ENCODE data around the gene NBAS. TPM values are rescaled to one million over a fixed set of nuclear protein-coding genes. Genes with fewer than 3 reads are reported as not detected.

Gene NBAS
- total RNA-seq, 1 experiment from 2014 or later: 44.2 TPM

DNA sequence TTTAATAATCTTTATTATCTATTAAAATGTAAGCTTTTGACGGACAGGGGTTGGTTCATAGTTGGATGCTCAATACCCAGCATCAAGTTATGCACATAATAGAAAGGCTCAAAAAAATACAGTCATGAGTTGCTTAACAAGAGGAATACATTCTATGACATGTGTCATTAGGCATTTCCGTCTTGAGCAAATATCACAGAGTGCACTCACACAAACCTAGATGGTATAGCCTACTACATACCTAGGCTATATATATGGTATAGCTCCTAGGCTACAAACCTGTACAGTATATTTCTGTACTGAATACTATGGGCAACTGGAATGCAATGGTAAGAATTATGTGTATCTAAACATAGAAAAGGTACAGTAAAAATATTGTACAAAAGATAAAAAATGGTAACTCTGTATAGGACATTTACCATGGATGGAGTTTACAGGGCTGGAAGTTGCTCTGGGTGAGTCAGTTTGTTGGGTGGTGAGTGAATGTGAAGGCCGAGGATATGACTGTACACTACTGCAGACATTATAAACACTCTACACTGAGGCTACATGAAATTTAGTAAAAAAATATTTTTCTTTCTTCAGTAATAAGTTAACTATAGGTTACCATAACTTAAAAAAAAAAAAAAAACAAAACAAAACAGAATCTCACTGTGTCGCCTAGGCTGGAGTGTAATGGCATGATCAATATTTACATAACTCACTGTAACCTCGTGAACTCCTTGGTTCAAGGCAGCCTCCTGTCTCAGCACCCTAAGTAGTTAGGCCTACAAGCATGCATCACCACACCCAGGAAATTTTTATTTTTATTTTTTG lies 201.2 kb downstream of the NBAS start:
- no peak overlapping the region for H3K4me3 ChIP-seq
- H3K27me3 ChIP-seq: no peaks in the 10 kb centered on the region
- 0 out of 2 replicates have a peak, but pooled peaks cover 4% of the 10 kb centered on the region for H3K4me1 ChIP-seq
- DNase-seq: no peak
- H3K36me3 ChIP-seq: peaks cover 2% of the 10 kb centered on the region; the same call in 1 of the 2 replicates
- no peak overlapping the region for H3K27ac ChIP-seq
- H3K9me3 ChIP-seq (replicated peaks): no peaks in the 10 kb centered on the region; the same call in 1 of the 2 replicates

GRCh38 chr2:15357922-15358321 lies 203.2 kb downstream of the NBAS start:
- 0 out of 2 replicates have a peak, but pooled peaks cover 4% of the 10 kb centered on the region for H3K4me1 ChIP-seq
- H3K36me3 ChIP-seq: peaks cover 2% of the 10 kb centered on the region; the same call in 1 of the 2 replicates
- no peaks in the 10 kb centered on the region for H3K27me3 ChIP-seq
- DNase-seq: no peak
- no peak overlapping the region for H3K27ac ChIP-seq
- no peaks in the 10 kb centered on the region; the same call in 1 of the 2 replicates for H3K9me3 ChIP-seq (replicated peaks)
- H3K4me3 ChIP-seq: no peak overlapping the region

GRCh38 chr2:15357186-15357585 lies 203.9 kb downstream of the NBAS start:
- Histone ChIP-seq H3K4me1 (0 out of 2 replicates have a peak, but pooled peaks cover 4% of the 10 kb centered on the region), H3K4me3 (no peak overlapping the region), H3K9me3 (replicated peaks) (no peaks in the 10 kb centered on the region; the same call in 1 of the 2 replicates), H3K36me3 (peaks cover 2% of the 10 kb centered on the region; the same call in 1 of the 2 replicates), H3K27ac (no peak overlapping the region), H3K27me3 (no peaks in the 10 kb centered on the region)
- DNase-seq: no peak

- no peaks in the 10 kb centered on the region; the same call in 1 of the 2 replicates for H3K9me3 ChIP-seq (replicated peaks)
- H3K27me3 ChIP-seq: no peaks in the 10 kb centered on the region
- no peak overlapping the region for H3K4me3 ChIP-seq
- H3K27ac ChIP-seq: no peak overlapping the region
- H3K4me1 ChIP-seq: 0 out of 2 replicates have a peak, but pooled peaks cover 4% of the 10 kb centered on the region
- H3K36me3 ChIP-seq: peaks cover 2% of the 10 kb centered on the region
- DNase-seq: peak in 1 of 2 experiments; percentile 21
Measured at GRCh38 chr2:15355386-15355785, 205.7 kb downstream of the NBAS start.

- 0 out of 2 replicates have a peak, but pooled peaks cover 4% of the 10 kb centered on the region for H3K4me1 ChIP-seq
- peaks cover 2% of the 10 kb centered on the region for H3K36me3 ChIP-seq
- peak in 1 of 2 experiments; percentile 11 for DNase-seq
Measured at GRCh38 chr2:15354596-15355366, 206.4 kb downstream of the NBAS start.

DNA sequence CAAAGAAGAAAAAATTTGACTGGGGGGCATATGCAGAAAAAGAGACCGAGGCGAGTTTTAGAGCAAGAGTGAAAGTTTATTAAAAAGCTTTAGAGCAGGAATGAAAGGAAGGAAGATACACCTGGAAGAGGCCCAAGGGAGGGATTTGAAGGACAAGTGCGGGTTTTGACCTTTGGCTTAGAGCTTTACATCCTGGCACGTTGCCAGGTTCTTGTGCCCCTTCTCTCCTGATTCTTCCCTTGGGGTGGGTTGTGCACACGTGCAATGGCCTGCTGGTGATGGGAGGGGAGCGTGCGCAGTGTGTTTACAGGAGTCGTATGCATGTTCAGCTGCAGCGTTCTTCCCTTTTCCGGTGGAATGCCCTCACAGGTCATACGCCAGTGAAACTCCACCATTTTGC lies 208.8 kb downstream of the NBAS start:
- Histone ChIP-seq H3K9me3 (replicated peaks) (no peaks in the 10 kb centered on the region; the same call in 1 of the 2 replicates), H3K27me3 (no peaks in the 10 kb centered on the region), H3K27ac (no peak overlapping the region), H3K36me3 (no peaks in the 10 kb centered on the region; the same call in none of the 2 replicates), H3K4me1 (0 out of 2 replicates have a peak, but pooled peaks cover 4% of the 10 kb centered on the region), H3K4me3 (no peak overlapping the region)
- no peak for DNase-seq

More at GRCh38 chr2:15354596-15355366, 206.4 kb downstream of the NBAS start:
- Histone ChIP-seq H3K27me3 (no peaks in the 10 kb centered on the region), H3K27ac (no peak overlapping the region), H3K4me3 (no peak overlapping the region), H3K9me3 (replicated peaks) (no peaks in the 10 kb centered on the region; the same call in 1 of the 2 replicates)

GRCh38 chr2:15348636-15349035 lies 212.5 kb downstream of the NBAS start:
- no peak overlapping the region for H3K27ac ChIP-seq
- no peak for DNase-seq
- H3K4me3 ChIP-seq: no peak overlapping the region
- H3K9me3 ChIP-seq (replicated peaks): no peaks in the 10 kb centered on the region
- no peaks in the 10 kb centered on the region for H3K4me1 ChIP-seq
- H3K36me3 ChIP-seq: no peaks in the 10 kb centered on the region; the same call in none of the 2 replicates
- H3K27me3 ChIP-seq: no peaks in the 10 kb centered on the region

DNA sequence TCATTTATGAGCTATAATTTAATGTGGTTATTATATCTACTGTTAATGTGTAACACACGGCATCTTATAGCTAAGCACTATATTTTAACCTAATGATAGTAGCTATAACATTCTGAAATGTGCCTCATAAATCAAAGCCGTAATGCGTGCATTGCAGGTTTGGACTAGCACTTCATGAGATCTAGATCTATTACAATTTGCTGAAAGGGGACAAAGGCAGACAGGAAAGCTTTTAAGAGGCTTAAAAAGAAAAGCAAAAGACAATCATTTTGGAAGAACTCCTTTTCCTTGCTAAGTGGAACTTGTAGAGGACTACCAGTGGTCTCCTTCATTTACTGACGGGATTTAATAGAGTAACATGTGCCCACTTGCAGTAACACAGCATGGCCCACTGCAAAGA lies 213.1 kb downstream of the NBAS start:
- no peaks in the 10 kb centered on the region for H3K9me3 ChIP-seq (replicated peaks)
- no peak overlapping the region for H3K4me3 ChIP-seq
- H3K36me3 ChIP-seq: no peaks in the 10 kb centered on the region; the same call in none of the 2 replicates
- H3K4me1 ChIP-seq: no peaks in the 10 kb centered on the region
- no peaks in the 10 kb centered on the region for H3K27me3 ChIP-seq
- no peak overlapping the region for H3K27ac ChIP-seq
- no peak for DNase-seq

DNA sequence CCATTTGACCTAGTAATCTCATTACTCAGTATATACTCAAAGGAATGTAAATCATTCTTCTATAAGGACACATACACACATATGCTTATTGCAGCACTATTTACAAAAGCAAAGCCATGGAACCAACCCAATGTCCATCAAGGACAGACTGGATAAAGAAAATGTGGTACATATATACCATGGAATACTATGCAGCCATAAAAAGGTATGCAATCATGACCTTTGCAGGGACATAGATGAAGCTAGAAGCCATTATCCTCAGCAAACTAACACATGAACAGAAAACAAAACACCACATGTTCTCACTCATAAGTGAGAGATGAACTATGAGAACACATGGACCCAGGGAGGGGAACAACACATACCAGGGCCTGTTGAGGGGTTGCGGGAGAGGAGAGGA lies 214.5 kb downstream of the NBAS start:
- H3K27me3 ChIP-seq: no peaks in the 10 kb centered on the region
- no peak overlapping the region for H3K27ac ChIP-seq
- no peak for DNase-seq
- no peaks in the 10 kb centered on the region for H3K4me1 ChIP-seq
- no peaks in the 10 kb centered on the region for H3K9me3 ChIP-seq (replicated peaks)
- H3K4me3 ChIP-seq: no peak overlapping the region
- H3K36me3 ChIP-seq: no peaks in the 10 kb centered on the region; the same call in 1 of the 2 replicates

DNA sequence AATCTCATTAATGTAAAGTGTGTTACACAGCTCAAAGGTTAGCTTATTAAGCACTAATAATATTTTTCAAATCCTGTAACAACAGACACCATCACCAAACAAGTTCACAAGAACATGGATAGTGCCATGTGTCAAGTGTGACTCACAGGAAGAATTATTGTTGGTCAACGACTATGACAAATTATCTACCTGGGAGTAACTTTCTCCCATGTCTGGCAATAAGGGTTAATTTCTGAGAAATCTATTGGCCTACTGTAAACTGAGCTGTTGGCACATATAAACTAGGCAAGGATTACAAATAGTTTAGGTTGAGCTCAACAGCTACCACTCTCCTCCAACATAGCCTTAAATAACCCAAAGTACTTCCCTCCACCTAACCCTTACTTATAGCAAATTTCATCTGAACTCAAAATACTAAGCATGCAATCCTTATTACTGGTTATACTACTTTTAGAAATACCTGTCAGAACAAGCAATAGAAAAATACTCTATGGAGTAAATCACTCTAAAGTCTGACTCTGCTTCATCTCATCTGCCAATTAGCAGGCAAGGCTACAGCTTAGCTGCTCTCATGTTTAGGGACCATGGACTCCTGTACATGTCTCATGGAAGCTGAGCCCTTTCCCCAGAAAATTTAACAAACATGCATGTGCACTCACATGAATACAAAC lies 223.0 kb downstream of the NBAS start:
- no peak for DNase-seq
- H3K27ac ChIP-seq: no peak overlapping the region
- H3K36me3 ChIP-seq: no peaks in the 10 kb centered on the region; the same call in 1 of the 2 replicates
- no peak overlapping the region for H3K4me3 ChIP-seq
- peaks cover 5% of the 10 kb centered on the region; the same call in 1 of the 2 replicates for H3K4me1 ChIP-seq
- H3K9me3 ChIP-seq (replicated peaks): no peaks in the 10 kb centered on the region
- H3K27me3 ChIP-seq: no peaks in the 10 kb centered on the region

GRCh38 chr2:15334644-15335326 lies 226.3 kb downstream of the NBAS start:
- H3K36me3 ChIP-seq: no peaks in the 10 kb centered on the region; the same call in 1 of the 2 replicates
- no peak overlapping the region for H3K27ac ChIP-seq
- no peaks in the 10 kb centered on the region for H3K9me3 ChIP-seq (replicated peaks)
- DNase-seq: peak; percentile 37 to 81
- H3K4me3 ChIP-seq: no peak overlapping the region
- H3K4me1 ChIP-seq: peaks cover 5% of the 10 kb centered on the region; the same call in 1 of the 2 replicates
- no peaks in the 10 kb centered on the region for H3K27me3 ChIP-seq

DNA sequence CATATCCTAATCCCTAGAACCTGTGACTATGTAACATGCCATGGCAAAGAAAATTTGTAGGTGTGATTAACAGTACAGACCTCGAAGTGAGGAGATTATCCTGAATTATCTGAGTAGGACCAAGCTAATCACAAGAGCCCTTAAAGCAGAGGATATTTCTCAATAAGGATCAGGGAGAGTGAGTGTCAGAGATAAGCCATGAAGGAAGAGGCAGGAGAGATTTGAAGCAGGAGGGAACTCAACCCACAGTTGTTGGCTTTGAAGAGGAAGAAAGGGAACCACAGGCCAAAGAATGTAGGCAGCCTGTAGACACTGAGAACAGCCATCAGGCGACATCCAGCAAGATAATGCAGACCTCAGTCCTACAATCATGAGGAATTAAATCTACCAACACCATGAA lies 229.3 kb downstream of the NBAS start:
- Histone ChIP-seq H3K9me3 (replicated peaks) (no peaks in the 10 kb centered on the region), H3K27me3 (no peaks in the 10 kb centered on the region), H3K36me3 (no peaks in the 10 kb centered on the region; the same call in 1 of the 2 replicates), H3K27ac (no peak overlapping the region), H3K4me1 (peaks cover 5% of the 10 kb centered on the region; the same call in 1 of the 2 replicates), H3K4me3 (no peak overlapping the region)
- no peak for DNase-seq

- H3K27ac ChIP-seq: no peak overlapping the region
- no peaks in the 10 kb centered on the region for H3K27me3 ChIP-seq
- no peak overlapping the region for H3K4me3 ChIP-seq
- no peaks in the 10 kb centered on the region for H3K9me3 ChIP-seq (replicated peaks)
- DNase-seq: no peak
- H3K36me3 ChIP-seq: no peaks in the 10 kb centered on the region; the same call in 1 of the 2 replicates
- no peaks in the 10 kb centered on the region for H3K4me1 ChIP-seq
Measured at GRCh38 chr2:15325296-15325695, 235.8 kb downstream of the NBAS start.

DNA sequence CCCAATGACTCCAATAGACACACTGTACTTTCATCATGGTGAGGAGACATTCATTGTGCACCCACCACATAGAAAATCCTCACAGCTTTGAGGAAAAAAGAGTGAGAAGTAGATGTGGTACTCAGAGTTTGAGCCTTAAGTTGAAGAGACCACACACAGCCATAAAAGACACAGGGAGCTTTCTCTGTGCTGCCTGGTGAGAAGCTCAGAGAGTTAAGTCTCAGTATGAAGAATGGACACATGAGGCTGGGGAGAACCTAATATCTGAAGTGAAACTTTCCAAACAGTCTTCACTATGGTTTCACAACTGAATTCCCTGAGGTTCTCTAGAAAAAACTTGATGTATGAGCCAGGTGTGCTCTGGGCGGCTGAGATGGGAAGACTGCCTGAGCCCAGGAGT lies 237.9 kb downstream of the NBAS start:
- no peaks in the 10 kb centered on the region for H3K9me3 ChIP-seq (replicated peaks)
- DNase-seq: no peak
- H3K4me3 ChIP-seq: no peak overlapping the region
- no peaks in the 10 kb centered on the region for H3K36me3 ChIP-seq
- H3K27me3 ChIP-seq: no peaks in the 10 kb centered on the region
- no peak overlapping the region for H3K27ac ChIP-seq
- no peaks in the 10 kb centered on the region for H3K4me1 ChIP-seq
